MM.1S (cell line): ENCODE results near the gene ACTR6.
A peak's percentile ranks its signal among the peaks of the same experiment; 100 is the strongest.

Source experiments
- DNase-seq: peaks from one replicate; pipeline ENCODE4 v3.0.0-alpha.2; 2015
- H2AFZ ChIP-seq: fragments of 300-600 bp; sonication (generic); 2 replicates; pipeline ENCODE4 v1.6.0; 2016; ENCODE audit warnings: antibody characterized with exemption, low read length
- H3F3A ChIP-seq: fragments of 300-600 bp; sonication (generic); 2 replicates; pipeline ENCODE4 v1.6.1; 2016; ENCODE audit warnings: mild to moderate bottlenecking, antibody characterized with exemption, low read length, moderate library complexity, mixed read lengths; ENCODE audit not compliant: insufficient read depth
- H3K27ac ChIP-seq: fragments of 300-600 bp; sonication (generic); 2 replicates; pipeline ENCODE4 v1.5.1; 2016; ENCODE audit warnings: mild to moderate bottlenecking, low read length
- H3K27me3 ChIP-seq: fragments of 300-600 bp; sonication (generic); replicated peaks from 2 replicates; pipeline ENCODE4 v1.6.0; 2016; ENCODE audit warnings: low read length; ENCODE audit not compliant: insufficient read depth
- H3K36me3 ChIP-seq: fragments of 300-600 bp; sonication (generic); replicated peaks from 2 replicates; pipeline ENCODE4 v1.6.1; 2016; ENCODE audit warnings: mild to moderate bottlenecking, low read length, mixed read lengths; ENCODE audit not compliant: insufficient read depth
- H3K4me1 ChIP-seq: fragments of 300-600 bp; sonication (generic); 2 replicates; pipeline ENCODE4 v1.6.1; 2016; ENCODE audit warnings: low read length, mixed read lengths
- H3K4me2 ChIP-seq: fragments of 300-600 bp; sonication (generic); 2 replicates; pipeline ENCODE4 v1.6.0; 2016; ENCODE audit warnings: low read depth, low read length
- H3K4me3 ChIP-seq: fragments of 300-600 bp; sonication (generic); 2 replicates; pipeline ENCODE4 v1.5.1; 2016; ENCODE audit warnings: low read length, mixed read lengths
- H3K79me2 ChIP-seq: fragments of 300-600 bp; sonication (generic); 2 replicates; pipeline ENCODE4 v1.6.1; 2016; ENCODE audit warnings: mixed run types, low read length, mixed read lengths
- H3K9ac ChIP-seq: fragments of 300-600 bp; sonication (generic); 2 replicates; pipeline ENCODE4 v1.6.1; 2016; ENCODE audit warnings: low read length, mixed read lengths
- H3K9me2 ChIP-seq: fragments of 300-600 bp; sonication (generic); replicated peaks from 2 replicates; pipeline ENCODE4 v1.6.1; 2016; ENCODE audit warnings: mild to moderate bottlenecking, low read length, mixed read lengths; ENCODE audit not compliant: insufficient read depth
- H3K9me3 ChIP-seq: fragments of 300-600 bp; sonication (generic); replicated peaks from 2 replicates; pipeline ENCODE4 v1.6.1; 2016; ENCODE audit warnings: mild to moderate bottlenecking, low read length, mixed read lengths; ENCODE audit not compliant: insufficient read depth
- H4K20me1 ChIP-seq: fragments of 300-600 bp; sonication (generic); 2 replicates; pipeline ENCODE4 v1.6.1; 2016; ENCODE audit warnings: mild to moderate bottlenecking, low read length, moderate library complexity, mixed read lengths; ENCODE audit not compliant: insufficient read depth
- CTCF ChIP-seq: fragments of 300-600 bp; sonication (generic); IDR thresholded peaks from 2 replicates; pipeline ENCODE4 v1.5.1; 2016; ENCODE audit warnings: antibody characterized with exemption, low read length, mixed read lengths
- EZH2 ChIP-seq: fragments of 300-600 bp; sonication (generic); optimal IDR thresholded peaks from 2 replicates; pipeline ENCODE3; 2017; ENCODE audit warnings: low read depth, mild to moderate bottlenecking, antibody characterized with exemption, low read length, mixed read lengths
- EZH2phosphoT487 ChIP-seq: fragments of 300-600 bp; sonication (generic); IDR thresholded peaks from 2 replicates; pipeline ENCODE4 v1.6.1; 2018; ENCODE audit warnings: antibody characterized with exemption, low read length

Gene ACTR6

GRCh38 chr12:100199023-100199346 lies 1.6 kb upstream of the ACTR6 start:
- Histone ChIP-seq H3K9me2 (no peaks in the 10 kb centered on the region), H3K4me1 (no peaks in the 10 kb centered on the region), H3F3A (peaks cover 7% of the 10 kb centered on the region), H3K79me2 (peaks cover 21% of the 10 kb centered on the region), H3K9me3 (no peaks in the 10 kb centered on the region), H3K27ac (no peak overlapping the region), H3K36me3 (no peaks in the 10 kb centered on the region), H2AFZ (peak overlapping the region; percentile 89), H3K4me3 (peak overlapping the region; percentile 88), H4K20me1 (no peaks in the 10 kb centered on the region), H3K9ac (peak overlapping the region; percentile 66; the same call in 1 of the 2 replicates), H3K27me3 (no peaks in the 10 kb centered on the region), H3K4me2 (peak overlapping the region; percentile 74)
- DNase-seq = no peak
- TF ChIP-seq EZH2 (no peak), CTCF (no peak), EZH2phosphoT487 (no peak)

- Histone ChIP-seq H3K27me3 (no peaks in the 10 kb centered on the region), H4K20me1 (no peaks in the 10 kb centered on the region), H3K9me2 (no peaks in the 10 kb centered on the region), H3K4me2 (peak overlapping the region; percentile 74), H3F3A (peaks cover 7% of the 10 kb centered on the region), H3K27ac (peak overlapping the region; percentile 63; the same call in 1 of the 2 replicates), H3K9me3 (no peaks in the 10 kb centered on the region), H3K9ac (peak overlapping the region; percentile 66), H3K36me3 (no peaks in the 10 kb centered on the region), H3K79me2 (peaks cover 25% of the 10 kb centered on the region), H3K4me1 (no peaks in the 10 kb centered on the region), H3K4me3 (peak overlapping the region; percentile 88), H2AFZ (peak overlapping the region; percentile 89)
- TF ChIP-seq CTCF (no peak), EZH2phosphoT487 (no peak), EZH2 (no peak)
- peak; percentile 80 for DNase-seq
These were observed 1.1 kb upstream of the ACTR6 start for GRCh38 chr12:100199347-100200149.

- Histone ChIP-seq H2AFZ (no peak overlapping the region), H3K79me2 (peaks cover 28% of the 10 kb centered on the region), H3K9ac (peak overlapping the region; percentile 71; the same call in 1 of the 2 replicates), H3K9me2 (no peaks in the 10 kb centered on the region), H3K4me1 (no peaks in the 10 kb centered on the region), H3K9me3 (no peaks in the 10 kb centered on the region), H3K27me3 (no peaks in the 10 kb centered on the region), H3F3A (peaks cover 7% of the 10 kb centered on the region), H4K20me1 (no peaks in the 10 kb centered on the region), H3K4me3 (peak overlapping the region; percentile 88), H3K4me2 (peak overlapping the region; percentile 74), H3K27ac (no peak overlapping the region), H3K36me3 (no peaks in the 10 kb centered on the region; the same call in 1 of the 2 replicates)
- DNase-seq = no peak
- TF ChIP-seq EZH2 = no peak
- TF ChIP-seq CTCF = no peak
- no peak for TF ChIP-seq EZH2phosphoT487
These were observed 1.2 kb downstream of the ACTR6 start for GRCh38 chr12:100201604-100202423.
